Myometrial cell (primary cell): Measurements from ENCODE around the gene NBPF15. TPM values are rescaled to one million over a fixed set of nuclear protein-coding genes. Genes with fewer than 3 reads are reported as not detected.

Source experiments
- total RNA-seq: library from RNA; depleted of rRNA; stranded (reverse); fragments of >200 nt; gene quantifications from 2 replicates; pipeline ENCODE4 v1.2.3, GENCODE V29; 2015

Gene NBPF15, protein sequence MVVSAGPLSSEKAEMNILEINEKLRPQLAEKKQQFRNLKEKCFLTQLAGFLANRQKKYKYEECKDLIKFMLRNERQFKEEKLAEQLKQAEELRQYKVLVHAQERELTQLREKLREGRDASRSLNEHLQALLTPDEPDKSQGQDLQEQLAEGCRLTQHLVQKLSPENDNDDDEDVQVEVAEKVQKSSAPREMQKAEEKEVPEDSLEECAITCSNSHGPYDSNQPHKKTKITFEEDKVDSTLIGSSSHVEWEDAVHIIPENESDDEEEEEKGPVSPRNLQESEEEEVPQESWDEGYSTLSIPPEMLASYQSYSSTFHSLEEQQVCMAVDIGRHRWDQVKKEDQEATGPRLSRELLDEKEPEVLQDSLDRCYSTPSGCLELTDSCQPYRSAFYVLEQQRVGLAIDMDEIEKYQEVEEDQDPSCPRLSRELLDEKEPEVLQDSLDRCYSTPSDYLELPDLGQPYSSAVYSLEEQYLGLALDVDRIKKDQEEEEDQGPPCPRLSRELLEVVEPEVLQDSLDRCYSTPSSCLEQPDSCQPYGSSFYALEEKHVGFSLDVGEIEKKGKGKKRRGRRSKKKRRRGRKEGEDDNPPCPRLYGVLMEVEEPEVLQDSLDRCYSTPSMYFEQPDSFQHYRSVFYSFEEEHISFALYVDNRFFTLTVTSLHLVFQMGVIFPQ
- 13.3 and 23.9 TPM in 2 replicates for total RNA-seq

DNA sequence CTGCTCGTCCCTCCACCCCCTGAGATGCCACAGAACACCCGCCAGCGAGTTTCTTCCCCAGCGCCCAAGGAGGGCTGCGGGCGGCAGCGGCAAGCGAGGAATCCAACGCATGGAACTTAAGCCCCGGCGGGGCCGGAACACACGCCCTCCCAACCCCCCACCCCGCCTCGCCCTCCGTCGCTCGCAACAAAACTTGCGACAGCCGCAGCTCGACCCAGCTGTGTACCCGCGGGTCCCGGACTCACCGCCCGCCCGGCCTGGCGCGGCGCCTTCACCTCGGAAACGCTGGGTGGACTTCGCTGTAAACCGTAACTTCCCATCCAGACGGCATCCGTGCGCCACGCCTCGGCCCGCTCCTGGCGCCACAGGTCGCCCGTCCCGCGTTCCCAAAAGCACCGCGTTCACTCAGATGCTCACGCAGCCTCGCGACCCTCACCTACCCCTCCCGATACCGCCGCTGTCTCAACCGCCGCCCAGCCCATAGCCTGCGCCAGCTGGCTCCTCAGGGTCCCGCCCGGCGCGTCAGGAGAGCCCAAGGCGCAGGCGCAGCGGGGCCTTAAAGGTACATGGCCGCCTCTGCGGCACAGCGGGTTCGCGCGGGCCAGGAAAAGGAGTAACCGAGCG is at the start of gene NBPF15:
Gene NBPF15 (minus strand): TSS at position 534 of the 624 bp plus-strand sequence. CDS start 21,666 bp downstream, outside the sequence.

Other genes starting within 250 kb of the NBPF15 start
- not detected in 2 replicates for gene PPIAL4E, start 88.0 kb downstream of the NBPF15 start, total RNA-seq
- not detected in 2 replicates for gene PPIAL4F, start 131.2 kb upstream of the NBPF15 start, total RNA-seq